Stimulated activated CD8-positive, alpha-beta memory T cell treated with anti-CD3 and anti-CD28 coated beads, Interleukin-12 subunit alpha, Interleukin-12 subunit beta, amount 100 ng/mL, for 1 hour (primary cell): ENCODE data around the gene UBE2O.
A peak's percentile ranks its signal among the peaks of the same experiment; 100 is the strongest.
"Not testable (repeated sequence)": the region's sequence is repeated elsewhere in the genome, so short reads cannot be mapped to it uniquely, and the experiment has no call there.

Source experiments
- DNase-seq: peaks from one replicate; pipeline ENCODE4 v3.0.0-alpha.2; 2020; ENCODE audit warnings: low read depth

Gene UBE2O

GRCh38 chr17:76370261-76370993 is 82.5 kb downstream of the UBE2O start:
- no peak for DNase-seq

- no peak for DNase-seq
Observed at GRCh38 chr17:76369804-76370203, 83.1 kb downstream of the UBE2O start.

GRCh38 chr17:76369379-76369778 is 83.6 kb downstream of the UBE2O start:
- DNase-seq, result no peak

GRCh38 chr17:76368545-76368944 is 84.4 kb downstream of the UBE2O start:
- DNase-seq, result no peak

- DNase-seq, result no peak
Observed at GRCh38 chr17:76367642-76368041, 85.3 kb downstream of the UBE2O start.

GRCh38 chr17:76366247-76366646 is 86.7 kb downstream of the UBE2O start:
- no peak for DNase-seq

- DNase-seq, result no peak
Observed at GRCh38 chr17:76365256-76365903, 87.6 kb downstream of the UBE2O start.

GRCh38 chr17:76363107-76363842 is 89.7 kb downstream of the UBE2O start:
- no peak for DNase-seq

GRCh38 chr17:76360461-76360860 is 92.5 kb downstream of the UBE2O start:
- no peak for DNase-seq

GRCh38 chr17:76359776-76360175 is 93.2 kb downstream of the UBE2O start:
- not testable (repeated sequence) for DNase-seq

GRCh38 chr17:76359375-76359774 is 93.6 kb downstream of the UBE2O start:
- no peak for DNase-seq

- no peak for DNase-seq
Observed at GRCh38 chr17:76357597-76358158, 95.3 kb downstream of the UBE2O start.

- no peak for DNase-seq
Observed at GRCh38 chr17:76356803-76357456, 96.0 kb downstream of the UBE2O start.

GRCh38 chr17:76354747-76355310 is 98.1 kb downstream of the UBE2O start:
- no peak for DNase-seq

- no peak for DNase-seq
Observed at GRCh38 chr17:76354317-76354729, 98.6 kb downstream of the UBE2O start.

- peak; percentile 61 for DNase-seq
Observed at GRCh38 chr17:76353599-76354316, 99.2 kb downstream of the UBE2O start, which contains the start of gene PRPSAP1. PRPSAP1 (minus strand) TSS chr17:76353916; CDS start chr17:76353703, 213 bp downstream.

- no peak for DNase-seq
Observed at GRCh38 chr17:76353004-76353598, 99.9 kb downstream of the UBE2O start.

GRCh38 chr17:76351526-76352071 is 101.4 kb downstream of the UBE2O start:
- no peak for DNase-seq

GRCh38 chr17:76350463-76350862 is 102.5 kb downstream of the UBE2O start:
- no peak for DNase-seq

GRCh38 chr17:76346936-76347335 is 106.0 kb downstream of the UBE2O start:
- DNase-seq, result not testable (repeated sequence)
